Nephron (organoid): ENCODE measurements around the gene ZG16.

ENCODE experiments used
- H3K27ac Mint-ChIP-seq, 3 experiments: 2 replicates each; pipeline ENCODE4 v1.8.0; 2020; ENCODE audit warnings: mixed read lengths in 3 of 3, mild to moderate bottlenecking in 2 of 3, moderate library complexity in 1 of 3
- H3K27me3 Mint-ChIP-seq: 2 replicates; pipeline ENCODE4 v1.8.0; 2021; ENCODE audit warnings: low read depth, mild to moderate bottlenecking, moderate library complexity, mixed read lengths
- H3K36me3 Mint-ChIP-seq: 2 replicates; pipeline ENCODE4 v1.8.0; 2020; ENCODE audit warnings: low read depth, mixed read lengths
- H3K4me1 Mint-ChIP-seq: 2 replicates; pipeline ENCODE4 v1.8.0; 2020; ENCODE audit warnings: mixed read lengths
- H3K4me3 Mint-ChIP-seq, 3 experiments: 2 replicates each; pipeline ENCODE4 v1.8.0; 2020; ENCODE audit warnings: mild to moderate bottlenecking in 3 of 3, mixed read lengths in 3 of 3, moderate library complexity in 2 of 3
- H3K9me3 Mint-ChIP-seq: 2 replicates; pipeline ENCODE4 v1.8.0; 2020; ENCODE audit warnings: mixed read lengths
- TF ChIP-seq, protein P1 (sequence below), 3 experiments: fragments of 200-600 bp; sonication (generic); IDR thresholded peaks; one replicate each; pipeline ENCODE4 v1.5.0; 2021; ENCODE audit warnings: antibody characterized with exemption in 3 of 3; ENCODE audit not compliant: unreplicated experiment in 3 of 3

ZG16 gene

DNA sequence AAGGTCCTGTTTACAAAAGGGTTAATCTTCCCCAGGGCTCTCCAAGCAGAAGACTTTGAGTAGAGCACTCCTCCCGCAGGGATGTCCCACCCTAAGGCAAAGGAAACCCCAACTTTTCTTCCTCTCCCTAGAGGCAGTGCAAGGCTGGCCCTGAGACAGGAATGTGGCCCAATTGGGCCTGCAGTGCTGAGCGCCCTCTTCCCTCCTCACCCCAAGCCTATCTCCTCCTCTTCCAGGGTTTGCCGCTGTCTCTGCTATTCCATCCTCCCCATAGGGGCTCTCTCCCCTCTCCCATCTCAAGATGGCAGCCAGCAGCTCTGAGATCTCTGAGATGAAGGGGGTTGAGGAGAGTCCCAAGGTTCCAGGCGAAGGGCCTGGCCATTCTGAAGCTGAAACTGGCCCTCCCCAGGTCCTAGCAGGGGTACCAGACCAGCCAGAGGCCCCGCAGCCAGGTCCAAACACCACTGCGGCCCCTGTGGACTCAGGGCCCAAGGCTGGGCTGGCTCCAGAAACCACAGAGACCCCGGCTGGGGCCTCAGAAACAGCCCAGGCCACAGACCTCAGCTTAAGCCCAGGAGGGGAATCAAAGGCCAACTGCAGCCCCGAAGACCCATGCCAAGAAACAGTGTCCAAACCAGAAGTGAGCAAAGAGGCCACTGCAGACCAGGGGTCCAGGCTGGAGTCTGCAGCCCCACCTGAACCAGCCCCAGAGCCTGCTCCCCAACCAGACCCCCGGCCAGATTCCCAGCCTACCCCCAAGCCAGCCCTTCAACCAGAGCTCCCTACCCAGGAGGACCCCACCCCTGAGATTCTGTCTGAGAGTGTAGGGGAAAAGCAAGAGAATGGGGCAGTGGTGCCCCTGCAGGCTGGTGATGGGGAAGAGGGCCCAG is 34.9 kb downstream of the ZG16 start:
- H3K27ac Mint-ChIP-seq, result peak overlapping the region; percentile 90 to 99 (median 94)
- peaks cover 54% of the 10 kb centered on the region for H3K4me1 Mint-ChIP-seq
- no peaks in the 10 kb centered on the region for H3K27me3 Mint-ChIP-seq
- TF ChIP-seq, protein P1, sequence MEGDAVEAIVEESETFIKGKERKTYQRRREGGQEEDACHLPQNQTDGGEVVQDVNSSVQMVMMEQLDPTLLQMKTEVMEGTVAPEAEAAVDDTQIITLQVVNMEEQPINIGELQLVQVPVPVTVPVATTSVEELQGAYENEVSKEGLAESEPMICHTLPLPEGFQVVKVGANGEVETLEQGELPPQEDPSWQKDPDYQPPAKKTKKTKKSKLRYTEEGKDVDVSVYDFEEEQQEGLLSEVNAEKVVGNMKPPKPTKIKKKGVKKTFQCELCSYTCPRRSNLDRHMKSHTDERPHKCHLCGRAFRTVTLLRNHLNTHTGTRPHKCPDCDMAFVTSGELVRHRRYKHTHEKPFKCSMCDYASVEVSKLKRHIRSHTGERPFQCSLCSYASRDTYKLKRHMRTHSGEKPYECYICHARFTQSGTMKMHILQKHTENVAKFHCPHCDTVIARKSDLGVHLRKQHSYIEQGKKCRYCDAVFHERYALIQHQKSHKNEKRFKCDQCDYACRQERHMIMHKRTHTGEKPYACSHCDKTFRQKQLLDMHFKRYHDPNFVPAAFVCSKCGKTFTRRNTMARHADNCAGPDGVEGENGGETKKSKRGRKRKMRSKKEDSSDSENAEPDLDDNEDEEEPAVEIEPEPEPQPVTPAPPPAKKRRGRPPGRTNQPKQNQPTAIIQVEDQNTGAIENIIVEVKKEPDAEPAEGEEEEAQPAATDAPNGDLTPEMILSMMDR (IDR thresholded peaks at IDR 0.05; ENCODE audit: unreplicated experiment in 3 of 3), result no peak
- peak overlapping the region; percentile 86 to 96 (median 94) for H3K4me3 Mint-ChIP-seq
- peaks cover 16% of the 10 kb centered on the region for H3K36me3 Mint-ChIP-seq
- no peaks in the 10 kb centered on the region for H3K9me3 Mint-ChIP-seq

GRCh38 chr16:29813644-29814562 is 35.8 kb downstream of the ZG16 start:
- Mint-ChIP-seq H3K4me1 (peaks cover 53% of the 10 kb centered on the region), H3K4me3 (peak overlapping the region; percentile 93 to 96 (median 94)), H3K27me3 (no peaks in the 10 kb centered on the region), H3K9me3 (no peaks in the 10 kb centered on the region), H3K27ac (peak overlapping the region; percentile 78 to 94 (median 94)), H3K36me3 (peaks cover 18% of the 10 kb centered on the region)
- TF ChIP-seq, protein P1 (IDR thresholded peaks at IDR 0.05; ENCODE audit: unreplicated experiment in 3 of 3), result no peak

GRCh38 chr16:29814592-29814991 is 36.5 kb downstream of the ZG16 start:
- Mint-ChIP-seq H3K36me3 (peaks cover 24% of the 10 kb centered on the region), H3K4me1 (peaks cover 57% of the 10 kb centered on the region), H3K27me3 (no peaks in the 10 kb centered on the region), H3K9me3 (no peaks in the 10 kb centered on the region), H3K27ac (peak overlapping the region; percentile 94 to 97 (median 94)), H3K4me3 (peak overlapping the region; percentile 93 to 96 (median 94))
- TF ChIP-seq, protein P1 (IDR thresholded peaks at IDR 0.05; ENCODE audit: unreplicated experiment in 3 of 3), result no peak

- peaks cover 29% of the 10 kb centered on the region for H3K36me3 Mint-ChIP-seq
- TF ChIP-seq, protein P1 (IDR thresholded peaks at IDR 0.05; ENCODE audit: unreplicated experiment in 3 of 3), result no peak
- H3K27ac Mint-ChIP-seq, result peak overlapping the region; percentile 94 to 97 (median 94)
- H3K9me3 Mint-ChIP-seq, result no peaks in the 10 kb centered on the region
- peaks cover 57% of the 10 kb centered on the region for H3K4me1 Mint-ChIP-seq
- H3K4me3 Mint-ChIP-seq, result peak overlapping the region; percentile 93 to 96 (median 94)
- no peaks in the 10 kb centered on the region for H3K27me3 Mint-ChIP-seq
These were observed 37.1 kb downstream of the ZG16 start for GRCh38 chr16:29815032-29815721.

DNA sequence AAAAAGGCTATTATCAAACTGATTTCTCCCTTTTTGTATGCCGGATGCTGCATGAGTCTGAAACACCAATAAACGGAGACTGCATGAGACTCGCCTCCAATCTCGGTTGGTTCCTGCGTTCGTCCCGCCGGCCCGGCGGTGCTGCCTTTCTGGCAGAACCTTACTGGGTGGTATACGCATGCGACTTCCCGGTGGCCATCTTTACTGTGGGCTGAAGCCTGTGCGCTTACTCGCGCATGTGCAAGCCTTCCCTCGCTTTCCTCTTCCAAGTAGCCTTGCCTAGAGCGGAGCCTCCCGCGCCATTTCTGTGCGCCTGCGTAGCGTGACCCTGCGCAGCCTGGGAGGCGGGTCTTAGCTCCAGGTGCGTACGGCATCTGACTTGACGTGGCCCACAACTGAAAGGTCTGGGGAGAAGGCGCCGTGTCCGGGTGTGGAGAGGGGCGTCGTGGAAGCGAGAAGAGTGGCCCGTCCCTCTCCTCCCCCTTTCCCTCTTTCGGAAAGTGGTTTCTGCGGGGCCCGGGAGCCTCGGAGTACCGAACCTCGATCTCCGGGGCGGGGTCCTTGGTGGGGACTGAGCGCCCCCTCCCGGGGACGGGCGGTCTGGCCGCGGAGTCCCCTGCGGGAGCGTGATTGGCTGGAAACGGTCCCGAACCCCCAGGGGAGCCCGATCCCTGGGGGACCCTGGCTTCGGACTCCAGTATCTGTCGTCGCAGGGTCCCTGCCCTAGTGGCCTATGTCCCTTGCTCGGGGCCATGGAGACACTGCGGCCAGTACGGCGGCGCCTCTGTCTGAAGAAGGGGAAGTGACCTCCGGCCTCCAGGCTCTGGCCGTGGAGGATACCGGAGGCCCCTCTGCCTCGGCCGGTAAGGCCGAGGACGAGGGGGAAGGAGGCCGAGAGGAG is 38.0 kb downstream of the ZG16 start, which contains the start of gene PAGR1:
Gene PAGR1 (plus strand): TSS at position 360 of the 901 bp plus-strand sequence. CDS start 374 bp downstream, at position 734.
- no peaks in the 10 kb centered on the region for H3K27me3 Mint-ChIP-seq
- H3K4me1 Mint-ChIP-seq, result peaks cover 57% of the 10 kb centered on the region
- peak within 1 kb of the TSS; percentile 93 to 96 (median 94) for H3K4me3 Mint-ChIP-seq
- TF ChIP-seq, protein P1 (IDR thresholded peaks at IDR 0.05; ENCODE audit: unreplicated experiment in 3 of 3), result peak; percentile 88 to 96 (median 93)
- peak within 1 kb of the TSS; percentile 94 to 97 (median 94) for H3K27ac Mint-ChIP-seq
- H3K9me3 Mint-ChIP-seq, result no peaks in the 10 kb centered on the region
- peaks cover 29% of the 10 kb centered on the region for H3K36me3 Mint-ChIP-seq
